NCI-H510A (cell line): ENCODE measurements around the gene SBNO1.
"Not testable (repeated sequence)": the region's sequence is repeated elsewhere in the genome, so short reads cannot be mapped to it uniquely, and the experiment has no call there.

Source experiments
- DNase-seq: peaks from one replicate; lab custom pipeline; 2025; lab: John Stamatoyannopoulos, UW

Gene SBNO1

GRCh38 chr12:123248996-123249741 is 115.5 kb downstream of the SBNO1 start:
- not testable (repeated sequence) for DNase-seq

GRCh38 chr12:123248129-123248528 is 116.5 kb downstream of the SBNO1 start:
- not testable (repeated sequence) for DNase-seq

- no peak for DNase-seq
Measured at GRCh38 chr12:123245678-123246077, 119.0 kb downstream of the SBNO1 start.

GRCh38 chr12:123243671-123244262 is 120.9 kb downstream of the SBNO1 start:
- no peak for DNase-seq

GRCh38 chr12:123242116-123242904 is 122.3 kb downstream of the SBNO1 start:
- DNase-seq: no peak
